PC-3 (cell line): Measurements from ENCODE around the gene AEBP1. TPM values are rescaled to one million over a fixed set of nuclear protein-coding genes. Genes with fewer than 3 reads are reported as not detected.

ENCODE experiments used
- ATAC-seq: fragments of 200-7000 bp; cut with Tn5 transposase; 2 replicates; pipeline ENCODE4 v1.9.1; 2020; ENCODE audit warnings: mild to moderate bottlenecking, moderate library complexity
- BruUV-seq: library from RNA; stranded (reverse); fragments of 400-500 nt; replicated peaks from 2 replicates; lab custom pipeline; 2021; lab: Mats Ljungman, UMichigan
- CTCF ChIA-PET: fragments of 300-600 bp; sonication (Branson Sonifier 250); formaldehyde crosslinking; loops from one replicate; lab custom pipeline; 2022; ENCODE audit warnings: antibody characterized with exemption; lab: Charles Lee
- POLR2A ChIA-PET: fragments of 300-600 bp; sonication (Branson Sonifier 250); formaldehyde crosslinking; loops from one replicate; lab custom pipeline; 2022; ENCODE audit warnings: antibody characterized with exemption; ENCODE audit not compliant: unreplicated experiment; lab: Charles Lee
- DNase-seq: peaks from one replicate; pipeline ENCODE4 v3.0.0-alpha.2; 2015
- H2AFZ ChIP-seq: fragments of 300-600 bp; sonication (generic); 2 replicates; pipeline ENCODE4 v1.6.0; 2016; ENCODE audit warnings: antibody characterized with exemption, low read length
- H3F3A ChIP-seq: fragments of 300-600 bp; sonication (generic); one replicate; pipeline ENCODE4 v1.6.0; 2017; ENCODE audit warnings: antibody characterized with exemption, low read length, control low read depth, mild to moderate bottlenecking; ENCODE audit not compliant: unreplicated experiment
- H3K27ac ChIP-seq: fragments of 300-600 bp; sonication (generic); 2 replicates; pipeline ENCODE4 v1.5.1; 2016; ENCODE audit warnings: mild to moderate bottlenecking, low read length
- H3K27me3 ChIP-seq: fragments of 300-600 bp; sonication (generic); 2 replicates; pipeline ENCODE4 v1.6.1; 2016; ENCODE audit warnings: low read length, mixed read lengths
- H3K36me3 ChIP-seq: fragments of 300-600 bp; sonication (generic); 2 replicates; pipeline ENCODE4 v1.6.1; 2016; ENCODE audit warnings: low read depth, mixed run types, low read length, mixed read lengths
- H3K4me1 ChIP-seq: fragments of 300-600 bp; sonication (generic); 2 replicates; pipeline ENCODE4 v1.5.1; 2016; ENCODE audit warnings: low read length; ENCODE audit not compliant: insufficient read depth
- H3K4me2 ChIP-seq: fragments of 300-600 bp; sonication (generic); 2 replicates; pipeline ENCODE4 v1.6.0; 2016; ENCODE audit warnings: low read length
- H3K4me3 ChIP-seq: fragments of 300-600 bp; sonication (generic); 2 replicates; pipeline ENCODE4 v1.5.1; 2016; ENCODE audit warnings: mild to moderate bottlenecking, low read length, mixed read lengths
- H3K79me2 ChIP-seq: fragments of 300-600 bp; sonication (generic); 2 replicates; pipeline ENCODE4 v1.6.1; 2017; ENCODE audit warnings: low read length, mixed read lengths
- H3K9ac ChIP-seq: fragments of 300-600 bp; sonication (generic); 2 replicates; pipeline ENCODE4 v1.6.0; 2016; ENCODE audit warnings: mild to moderate bottlenecking, low read length
- H3K9me2 ChIP-seq: fragments of 300-600 bp; sonication (generic); replicated peaks from 2 replicates; pipeline ENCODE4 v1.6.1; 2016; ENCODE audit warnings: mixed run types, low read length, mixed read lengths
- H3K9me3 ChIP-seq: fragments of 300-600 bp; sonication (generic); 2 replicates; pipeline ENCODE4 v1.6.1; 2016; ENCODE audit warnings: low read length, mixed read lengths
- H4K20me1 ChIP-seq: fragments of 300-600 bp; sonication (generic); 2 replicates; pipeline ENCODE4 v1.6.1; 2016; ENCODE audit warnings: low read length, mixed read lengths
- CTCF ChIP-seq: fragments of 300-600 bp; sonication (generic); conservative IDR thresholded peaks from 2 replicates; pipeline ENCODE4 v1.5.1; 2017; ENCODE audit warnings: antibody characterized with exemption, low read depth, mild to moderate bottlenecking, low read length
- EZH2 ChIP-seq: fragments of 300-600 bp; sonication (generic); IDR thresholded peaks from one replicate; pipeline ENCODE4 v1.6.1; 2017; ENCODE audit warnings: antibody characterized with exemption, mild to moderate bottlenecking, low read length; ENCODE audit not compliant: unreplicated experiment
- EZH2phosphoT487 ChIP-seq: fragments of 300-600 bp; sonication (generic); IDR thresholded peaks from 2 replicates; pipeline ENCODE4 v1.6.1; 2018; ENCODE audit warnings: mild to moderate bottlenecking, antibody characterized with exemption, low read length, borderline replicate concordance
- intact Hi-C: fragments of 100-400 bp; cut with micrococcal nuclease; formaldehyde crosslinking; loops from 2 replicates; pipeline ENCODE4 v1.9.0; 2023
- total RNA-seq: library from RNA; depleted of rRNA; stranded (reverse); fragments of >200 nt; gene quantifications from 2 replicates; pipeline ENCODE4 v1.2.3, GENCODE V29; 2014

The AEBP1 gene
- total RNA-seq, 1 experiment from 2014 or later = not detected

- no peak for DNase-seq
- TF ChIP-seq EZH2 (no peak), CTCF (no peak), EZH2phosphoT487 (no peak)
- Histone ChIP-seq H3K27ac (no peak overlapping the region), H3K9me3 (no peaks in the 10 kb centered on the region), H3K4me3 (no peak overlapping the region), H3F3A (no peaks in the 10 kb centered on the region), H3K79me2 (no peaks in the 10 kb centered on the region), H3K9me2 (no peaks in the 10 kb centered on the region), H4K20me1 (no peaks in the 10 kb centered on the region), H3K36me3 (no peaks in the 10 kb centered on the region), H3K4me1 (no peaks in the 10 kb centered on the region), H3K4me2 (no peak overlapping the region), H3K9ac (no peak overlapping the region), H3K27me3 (no peaks in the 10 kb centered on the region), H2AFZ (no peak overlapping the region)
- CTCF ChIA-PET = no interaction called here
- POLR2A ChIA-PET = no interaction called here
- no TSS peak for BruUV-seq
- intact Hi-C loops = no loop called here
- ATAC-seq = no peak
Observed at GRCh38 chr7:44136731-44137130, 32.6 kb downstream of the AEBP1 start.

GRCh38 chr7:44138698-44139097 is 34.6 kb downstream of the AEBP1 start:
- ATAC-seq = no peak
- CTCF ChIA-PET = no interaction called here

More at GRCh38 chr7:44138698-44139097, 34.6 kb downstream of the AEBP1 start:
- Histone ChIP-seq H4K20me1 (no peaks in the 10 kb centered on the region), H3K4me2 (no peak overlapping the region), H3K9me3 (no peaks in the 10 kb centered on the region), H3F3A (no peaks in the 10 kb centered on the region), H3K27ac (no peak overlapping the region), H3K27me3 (no peaks in the 10 kb centered on the region), H3K4me3 (no peak overlapping the region), H3K36me3 (no peaks in the 10 kb centered on the region), H3K4me1 (no peaks in the 10 kb centered on the region), H3K9me2 (no peaks in the 10 kb centered on the region), H2AFZ (no peak overlapping the region), H3K79me2 (no peaks in the 10 kb centered on the region), H3K9ac (no peak overlapping the region)
- no peak for TF ChIP-seq EZH2phosphoT487
- 0 out of 2 replicates have a peak, but pooled peaks have one; percentile 18 for TF ChIP-seq CTCF
- TF ChIP-seq EZH2 = no peak
- DNase-seq = no peak
- no TSS peak for BruUV-seq
- POLR2A ChIA-PET = no interaction called here
- intact Hi-C loops = no loop called here
